HEK293 (cell line): ENCODE results near the gene TCP11.

Source experiments
- ZNF274 ChIP-seq, 2 experiments: fragments of 200-500 bp in 1 of 2; fragments of 450-650 bp in 1 of 2; sonication (Bioruptor generic) in 1 of 2; formaldehyde crosslinking in 1 of 2; IDR thresholded peaks; 2 replicates each; pipeline versions ENCODE4 v1.5.1 to v1.6.1; 2014 to 2016; ENCODE audit warnings: borderline replicate concordance in 1 of 2, inconsistent platforms in 1 of 2, low read length in 1 of 2, missing biosample characterization in 1 of 2, missing genetic modification characterization in 1 of 2
- ZNF510 ChIP-seq: fragments of 450-650 bp; formaldehyde crosslinking; IDR thresholded peaks from 2 replicates; pipeline ENCODE4 v1.5.1; 2018; ENCODE audit warnings: mild to moderate bottlenecking, missing genetic modification characterization, missing biosample characterization; ENCODE audit not compliant: insufficient replicate concordance
- ZNF600 ChIP-seq: fragments of 450-650 bp; formaldehyde crosslinking; IDR thresholded peaks from 2 replicates; pipeline ENCODE4 v1.5.1; 2016; ENCODE audit warnings: missing biosample characterization, missing genetic modification characterization
- ZNF677 ChIP-seq: fragments of 450-650 bp; IDR thresholded peaks from 2 replicates; pipeline ENCODE4 v1.5.0; 2018; ENCODE audit warnings: missing biosample characterization, mild to moderate bottlenecking, missing genetic modification characterization, moderate library complexity
- TF ChIP-seq, protein P1 (sequence below): fragments of 450-650 bp; formaldehyde crosslinking; IDR thresholded peaks from 2 replicates; pipeline ENCODE4 v1.5.1; 2016; ENCODE audit warnings: missing biosample characterization, missing genetic modification characterization
- TF ChIP-seq, protein P2 (sequence below): fragments of 450-650 bp; formaldehyde crosslinking; IDR thresholded peaks from 2 replicates; pipeline ENCODE4 v1.5.1; 2016; ENCODE audit warnings: missing biosample characterization, missing genetic modification characterization
- TF ChIP-seq, protein P3 (sequence below): fragments of 450-650 bp; formaldehyde crosslinking; IDR thresholded peaks from 2 replicates; pipeline ENCODE4 v1.5.1; 2016; ENCODE audit warnings: missing biosample characterization, missing genetic modification characterization
- TF ChIP-seq, protein P4 (sequence below): fragments of 450-650 bp; formaldehyde crosslinking; IDR thresholded peaks from 2 replicates; pipeline ENCODE4 v1.5.1; 2016; ENCODE audit warnings: missing biosample characterization, missing genetic modification characterization

DNA sequence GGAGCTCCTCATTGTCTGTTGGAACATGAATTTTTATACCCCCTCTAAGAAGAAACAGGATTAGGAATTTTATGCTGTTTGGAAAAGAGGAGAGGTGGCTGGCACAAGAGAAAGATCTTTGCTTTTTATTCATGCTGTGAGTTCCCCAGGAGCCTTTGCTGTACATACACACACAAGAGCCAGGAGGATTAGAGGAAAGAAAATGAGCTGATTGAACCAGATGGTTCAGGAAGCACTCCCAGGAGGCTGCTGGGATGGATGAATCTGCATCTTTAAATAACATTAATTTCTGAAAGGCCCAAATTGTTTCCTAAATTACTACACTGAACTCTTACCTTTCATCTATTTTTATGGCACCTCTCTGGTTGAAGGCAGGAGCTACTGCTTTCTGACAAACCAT lies 20.1 kb upstream of the TCP11 start:
- TF ChIP-seq, protein P1, sequence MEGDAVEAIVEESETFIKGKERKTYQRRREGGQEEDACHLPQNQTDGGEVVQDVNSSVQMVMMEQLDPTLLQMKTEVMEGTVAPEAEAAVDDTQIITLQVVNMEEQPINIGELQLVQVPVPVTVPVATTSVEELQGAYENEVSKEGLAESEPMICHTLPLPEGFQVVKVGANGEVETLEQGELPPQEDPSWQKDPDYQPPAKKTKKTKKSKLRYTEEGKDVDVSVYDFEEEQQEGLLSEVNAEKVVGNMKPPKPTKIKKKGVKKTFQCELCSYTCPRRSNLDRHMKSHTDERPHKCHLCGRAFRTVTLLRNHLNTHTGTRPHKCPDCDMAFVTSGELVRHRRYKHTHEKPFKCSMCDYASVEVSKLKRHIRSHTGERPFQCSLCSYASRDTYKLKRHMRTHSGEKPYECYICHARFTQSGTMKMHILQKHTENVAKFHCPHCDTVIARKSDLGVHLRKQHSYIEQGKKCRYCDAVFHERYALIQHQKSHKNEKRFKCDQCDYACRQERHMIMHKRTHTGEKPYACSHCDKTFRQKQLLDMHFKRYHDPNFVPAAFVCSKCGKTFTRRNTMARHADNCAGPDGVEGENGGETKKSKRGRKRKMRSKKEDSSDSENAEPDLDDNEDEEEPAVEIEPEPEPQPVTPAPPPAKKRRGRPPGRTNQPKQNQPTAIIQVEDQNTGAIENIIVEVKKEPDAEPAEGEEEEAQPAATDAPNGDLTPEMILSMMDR (tag by site-specific recombination) = no peak
- TF ChIP-seq ZNF677 (tag by site-specific recombination) (no peak), ZNF510 (tag by site-specific recombination) (no peak), ZNF274 (IDR thresholded peaks at IDR 0.05; ENCODE audit: low read length) (no peak), ZNF274 (tag by site-specific recombination; IDR thresholded peaks at IDR 0.05; ENCODE audit: borderline replicate concordance) (no peak), ZNF600 (tag by site-specific recombination) (no peak)
- TF ChIP-seq, protein P2, sequence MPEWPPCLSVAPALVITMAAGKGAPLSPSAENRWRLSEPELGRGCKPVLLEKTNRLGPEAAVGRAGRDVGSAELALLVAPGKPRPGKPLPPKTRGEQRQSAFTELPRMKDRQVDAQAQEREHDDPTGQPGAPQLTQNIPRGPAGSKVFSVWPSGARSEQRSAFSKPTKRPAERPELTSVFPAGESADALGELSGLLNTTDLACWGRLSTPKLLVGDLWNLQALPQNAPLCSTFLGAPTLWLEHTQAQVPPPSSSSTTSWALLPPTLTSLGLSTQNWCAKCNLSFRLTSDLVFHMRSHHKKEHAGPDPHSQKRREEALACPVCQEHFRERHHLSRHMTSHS (tag by site-specific recombination) = no peak
- TF ChIP-seq, protein P3, sequence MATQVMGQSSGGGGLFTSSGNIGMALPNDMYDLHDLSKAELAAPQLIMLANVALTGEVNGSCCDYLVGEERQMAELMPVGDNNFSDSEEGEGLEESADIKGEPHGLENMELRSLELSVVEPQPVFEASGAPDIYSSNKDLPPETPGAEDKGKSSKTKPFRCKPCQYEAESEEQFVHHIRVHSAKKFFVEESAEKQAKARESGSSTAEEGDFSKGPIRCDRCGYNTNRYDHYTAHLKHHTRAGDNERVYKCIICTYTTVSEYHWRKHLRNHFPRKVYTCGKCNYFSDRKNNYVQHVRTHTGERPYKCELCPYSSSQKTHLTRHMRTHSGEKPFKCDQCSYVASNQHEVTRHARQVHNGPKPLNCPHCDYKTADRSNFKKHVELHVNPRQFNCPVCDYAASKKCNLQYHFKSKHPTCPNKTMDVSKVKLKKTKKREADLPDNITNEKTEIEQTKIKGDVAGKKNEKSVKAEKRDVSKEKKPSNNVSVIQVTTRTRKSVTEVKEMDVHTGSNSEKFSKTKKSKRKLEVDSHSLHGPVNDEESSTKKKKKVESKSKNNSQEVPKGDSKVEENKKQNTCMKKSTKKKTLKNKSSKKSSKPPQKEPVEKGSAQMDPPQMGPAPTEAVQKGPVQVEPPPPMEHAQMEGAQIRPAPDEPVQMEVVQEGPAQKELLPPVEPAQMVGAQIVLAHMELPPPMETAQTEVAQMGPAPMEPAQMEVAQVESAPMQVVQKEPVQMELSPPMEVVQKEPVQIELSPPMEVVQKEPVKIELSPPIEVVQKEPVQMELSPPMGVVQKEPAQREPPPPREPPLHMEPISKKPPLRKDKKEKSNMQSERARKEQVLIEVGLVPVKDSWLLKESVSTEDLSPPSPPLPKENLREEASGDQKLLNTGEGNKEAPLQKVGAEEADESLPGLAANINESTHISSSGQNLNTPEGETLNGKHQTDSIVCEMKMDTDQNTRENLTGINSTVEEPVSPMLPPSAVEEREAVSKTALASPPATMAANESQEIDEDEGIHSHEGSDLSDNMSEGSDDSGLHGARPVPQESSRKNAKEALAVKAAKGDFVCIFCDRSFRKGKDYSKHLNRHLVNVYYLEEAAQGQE (tag by site-specific recombination) = no peak
- TF ChIP-seq, protein P4, sequence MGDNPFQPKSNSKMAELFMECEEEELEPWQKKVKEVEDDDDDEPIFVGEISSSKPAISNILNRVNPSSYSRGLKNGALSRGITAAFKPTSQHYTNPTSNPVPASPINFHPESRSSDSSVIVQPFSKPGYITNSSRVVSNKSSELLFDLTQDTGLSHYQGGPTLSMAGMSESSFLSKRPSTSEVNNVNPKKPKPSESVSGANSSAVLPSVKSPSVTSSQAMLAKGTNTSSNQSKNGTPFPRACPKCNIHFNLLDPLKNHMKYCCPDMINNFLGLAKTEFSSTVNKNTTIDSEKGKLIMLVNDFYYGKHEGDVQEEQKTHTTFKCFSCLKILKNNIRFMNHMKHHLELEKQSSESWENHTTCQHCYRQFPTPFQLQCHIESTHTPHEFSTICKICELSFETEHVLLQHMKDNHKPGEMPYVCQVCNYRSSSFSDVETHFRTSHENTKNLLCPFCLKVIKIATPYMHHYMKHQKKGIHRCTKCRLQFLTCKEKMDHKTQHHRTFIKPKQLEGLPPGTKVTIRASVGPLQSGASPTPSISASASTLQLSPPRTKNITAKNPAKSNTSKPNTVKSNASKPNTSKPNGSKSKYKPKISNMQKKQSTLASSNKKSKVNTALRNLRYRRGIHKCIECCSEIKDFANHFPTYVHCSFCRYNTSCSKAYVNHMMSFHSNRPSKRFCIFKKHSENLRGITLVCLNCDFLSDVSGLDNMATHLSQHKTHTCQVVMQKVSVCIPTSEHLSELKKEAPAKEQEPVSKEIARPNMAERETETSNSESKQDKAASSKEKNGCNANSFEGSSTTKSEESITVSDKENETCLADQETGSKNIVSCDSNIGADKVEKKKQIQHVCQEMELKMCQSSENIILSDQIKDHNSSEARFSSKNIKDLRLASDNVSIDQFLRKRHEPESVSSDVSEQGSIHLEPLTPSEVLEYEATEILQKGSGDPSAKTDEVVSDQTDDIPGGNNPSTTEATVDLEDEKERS = no peak
